Ovary (tissue), 9 donors: ENCODE measurements around the gene MIPEP. TPM values are rescaled to one million over a fixed set of nuclear protein-coding genes. Genes with fewer than 3 reads are reported as not detected.

Source experiments
- DNase-seq, 5 donors: peaks; one replicate each; pipeline ENCODE4 v3.0.0-alpha.2; 2019 to 2020
- H3K27ac ChIP-seq, 2 donors: fragments of 200-600 bp; one replicate each; pipeline versions ENCODE4 v1.5.1 to v1.8.0; 2019 to 2022
- H3K27me3 ChIP-seq: fragments of 200-600 bp; one replicate; pipeline ENCODE4 v1.8.0; 2022
- H3K36me3 ChIP-seq: fragments of 200-600 bp; sonication (generic); one replicate; pipeline ENCODE4 v1.5.1; 2019
- H3K4me1 ChIP-seq: one replicate; pipeline ENCODE4 v1.8.1; 2013; ENCODE audit warnings: mild to moderate bottlenecking, moderate library complexity; ENCODE audit not compliant: insufficient read depth
- H3K4me3 ChIP-seq: fragments of 200-600 bp; sonication (generic); one replicate; pipeline ENCODE4 v1.5.1; 2017
- H3K9me3 ChIP-seq, 2 donors: fragments of 200-600 bp in 1 of 2; sonication (generic) in 1 of 2; one replicate each; pipeline versions ENCODE4 v1.5.1 to v1.8.1; 2013 to 2019; ENCODE audit warnings: mild to moderate bottlenecking in 1 of 2, moderate library complexity in 1 of 2
- EP300 ChIP-seq: sonication (generic); formaldehyde crosslinking; IDR thresholded peaks from one replicate; pipeline ENCODE4 v1.6.1; 2017; ENCODE audit warnings: antibody characterized with exemption
- POLR2A ChIP-seq: fragments of 450-650 bp; IDR thresholded peaks from one replicate; pipeline ENCODE4 v1.6.1; 2017; ENCODE audit warnings: antibody characterized with exemption, mild to moderate bottlenecking, moderate library complexity
- WGBS, 3 donors: extraction: QIAGEN DNeasy Blood & Tissue Kit in 1 of 3; methylation state at CpG; one replicate each; pipeline versions ENCODE4 v1.1.5 to v1.1.7; 2013 to 2017; 5-methylcytosine and 5-hydroxymethylcytosine counted together
- intact Hi-C, 4 donors: fragments of 100-400 bp; cut with DNase I; formaldehyde crosslinking; loops; one replicate each; pipeline versions ENCODE4 v1.11.0 to v1.15.1; 2022 to 2023
- polyA plus RNA-seq, 2 donors: library from polyadenylated mRNA; stranded (reverse); fragments of 200-250 nt in 1 of 2; fragments of 350-450 nt in 1 of 2; fragmentation: Illumina TruSeq in 1 of 2; extraction: RNeasy Lipid Tissue Mini Kit (QIAGEN cat#74804) in 1 of 2; gene quantifications; one replicate each; pipeline ENCODE4 v1.2.3, GENCODE V29; 2013 to 2014
- total RNA-seq, 7 donors: library from RNA; depleted of rRNA in 2 of 7; stranded (reverse); fragments of >200 nt in 2 of 7; fragmentation: NEBNext Ultra II Directional in 3 of 7; extraction: Animal tissue kit (Norgen Biotek cat#: 25700) in 3 of 7; gene quantifications; one replicate each; pipeline versions ENCODE4 v1.1.0 to v1.2.4, GENCODE V29; 2016 to 2023
- TF ChIP-seq, protein P1 (sequence below), 3 donors: fragments of 450-650 bp in 2 of 3; fragments of 200-600 bp in 1 of 3; IDR thresholded peaks; one replicate each; pipeline versions ENCODE4 v1.5.1 to v1.8.0; 2016 to 2022; ENCODE audit warnings: antibody characterized with exemption in 3 of 3, mild to moderate bottlenecking in 1 of 3
- donor health status: DM: no; HTN: no; CAD: no; lungs with moderate emphysema.
- donor health status: DM: no; HTN: no; CAD: no.
- donor health status: Bipolar disorder and iron deficiency.
- donor health status: DM: yes; HTN: yes; CAD: no.
- donor health status: DM: no; HTN: no; CAD: no.
- donor health status: DM: yes; HTN: yes; CAD: no.

The MIPEP gene
- total and polyA plus RNA-seq, 9 donors = 7.1 to 18.8 (median 12.9) TPM

DNA sequence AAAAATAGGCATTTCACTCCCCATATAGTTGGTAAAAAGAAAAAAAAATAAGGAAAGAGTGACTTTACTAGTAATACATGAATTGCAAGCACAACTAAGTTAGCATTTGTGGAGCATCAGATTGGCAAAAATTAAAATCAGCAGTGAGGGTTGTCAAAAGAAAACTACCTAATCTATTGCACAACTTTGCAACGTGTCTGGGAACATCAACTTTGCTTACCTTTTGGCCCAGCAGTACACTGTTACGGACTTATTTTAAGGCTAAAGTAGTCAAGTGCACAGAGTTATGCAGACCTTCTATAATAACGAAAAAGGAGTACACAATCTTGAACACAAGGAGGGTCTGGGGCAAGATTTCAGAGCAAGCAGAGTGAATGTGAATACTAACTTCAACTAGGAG lies 102.6 kb downstream of the MIPEP start:
- no peak overlapping the region for H3K4me3 ChIP-seq
- no peaks in the 10 kb centered on the region for H3K27me3 ChIP-seq
- TF ChIP-seq, protein P1, sequence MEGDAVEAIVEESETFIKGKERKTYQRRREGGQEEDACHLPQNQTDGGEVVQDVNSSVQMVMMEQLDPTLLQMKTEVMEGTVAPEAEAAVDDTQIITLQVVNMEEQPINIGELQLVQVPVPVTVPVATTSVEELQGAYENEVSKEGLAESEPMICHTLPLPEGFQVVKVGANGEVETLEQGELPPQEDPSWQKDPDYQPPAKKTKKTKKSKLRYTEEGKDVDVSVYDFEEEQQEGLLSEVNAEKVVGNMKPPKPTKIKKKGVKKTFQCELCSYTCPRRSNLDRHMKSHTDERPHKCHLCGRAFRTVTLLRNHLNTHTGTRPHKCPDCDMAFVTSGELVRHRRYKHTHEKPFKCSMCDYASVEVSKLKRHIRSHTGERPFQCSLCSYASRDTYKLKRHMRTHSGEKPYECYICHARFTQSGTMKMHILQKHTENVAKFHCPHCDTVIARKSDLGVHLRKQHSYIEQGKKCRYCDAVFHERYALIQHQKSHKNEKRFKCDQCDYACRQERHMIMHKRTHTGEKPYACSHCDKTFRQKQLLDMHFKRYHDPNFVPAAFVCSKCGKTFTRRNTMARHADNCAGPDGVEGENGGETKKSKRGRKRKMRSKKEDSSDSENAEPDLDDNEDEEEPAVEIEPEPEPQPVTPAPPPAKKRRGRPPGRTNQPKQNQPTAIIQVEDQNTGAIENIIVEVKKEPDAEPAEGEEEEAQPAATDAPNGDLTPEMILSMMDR (IDR thresholded peaks at IDR 0.05) = no peak
- TF ChIP-seq EP300 (no peak), POLR2A (no peak)
- no peaks in the 10 kb centered on the region for H3K36me3 ChIP-seq
- DNase-seq = no peak
- H3K4me1 ChIP-seq = no peaks in the 10 kb centered on the region
- WGBS, 3 donors = 66 to 76% (median 76%) methylated on average over 3 of the region's 3 CpGs
- H3K9me3 ChIP-seq = no peaks in the 10 kb centered on the region
- H3K27ac ChIP-seq = no peak overlapping the region
- intact Hi-C loops = no loop called here

DNA sequence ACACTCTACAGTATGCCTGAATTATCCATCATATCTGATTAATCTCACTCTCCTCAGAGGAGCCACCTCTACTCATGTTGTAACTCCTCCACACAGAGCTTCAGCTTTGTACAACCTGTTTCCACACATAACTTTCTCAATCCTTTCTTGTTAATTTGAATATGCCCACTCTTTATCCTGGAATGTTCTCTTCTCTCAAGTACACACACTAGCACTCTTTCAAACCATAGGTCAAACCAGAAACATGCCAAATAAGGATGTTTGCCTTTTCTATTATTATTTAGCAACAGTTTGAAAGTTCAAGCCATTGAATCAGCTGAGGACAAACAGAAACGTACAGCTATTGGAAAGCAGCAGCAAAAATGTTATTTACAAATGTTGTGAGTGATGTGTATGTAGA lies 110.3 kb downstream of the MIPEP start:
- Histone ChIP-seq H3K27me3 (no peaks in the 10 kb centered on the region), H3K36me3 (no peaks in the 10 kb centered on the region), H3K4me1 (no peaks in the 10 kb centered on the region), H3K9me3 (no peaks in the 10 kb centered on the region), H3K4me3 (no peak overlapping the region), H3K27ac (no peak overlapping the region)
- intact Hi-C loops = no loop called here
- WGBS, 3 donors = 27 to 38% (median 34%) methylated on average over 1 of the region's 1 CpG
- DNase-seq = no peak
- TF ChIP-seq EP300 (no peak), POLR2A (no peak)
- TF ChIP-seq, protein P1 (IDR thresholded peaks at IDR 0.05) = no peak

DNA sequence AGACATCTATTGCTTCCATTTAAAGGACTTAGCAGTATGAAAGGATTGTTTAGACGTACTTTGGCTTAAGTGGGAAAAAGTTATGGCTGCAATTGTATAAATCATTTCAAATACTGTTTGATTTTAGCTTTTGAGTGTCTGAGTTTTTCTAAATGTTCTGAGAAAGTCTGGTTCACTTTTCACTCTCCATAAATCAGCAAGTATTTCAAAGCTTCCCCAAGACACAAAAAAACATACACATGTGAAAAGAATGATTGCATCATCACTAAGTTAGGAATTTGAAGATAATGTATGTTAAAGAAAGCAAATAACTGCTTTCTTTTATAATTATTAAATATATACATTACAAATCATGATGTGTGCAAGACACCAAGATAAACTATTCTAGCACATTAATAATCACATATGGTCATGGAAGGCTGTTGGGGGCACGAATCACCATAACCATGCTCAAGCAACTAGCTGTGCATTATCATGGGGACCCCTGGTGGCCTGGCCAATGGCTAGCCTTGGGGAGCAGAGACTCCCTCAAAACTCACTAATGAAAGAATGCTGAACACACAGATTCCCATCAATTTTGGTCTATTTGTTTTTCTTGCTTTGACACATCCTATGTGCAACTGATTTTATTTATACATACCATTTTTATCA lies 111.1 kb downstream of the MIPEP start:
- Histone ChIP-seq H3K4me3 (no peak overlapping the region), H3K36me3 (no peaks in the 10 kb centered on the region), H3K27me3 (no peaks in the 10 kb centered on the region), H3K9me3 (no peaks in the 10 kb centered on the region), H3K4me1 (no peaks in the 10 kb centered on the region), H3K27ac (no peak overlapping the region)
- DNase-seq = no peak
- intact Hi-C loops = no loop called here
- 33 to 87% (median 51%) methylated on average over 2 of the region's 2 CpGs for WGBS, 3 donors
- TF ChIP-seq, protein P1 (IDR thresholded peaks at IDR 0.05) = no peak
- TF ChIP-seq EP300 (no peak), POLR2A (no peak)

DNA sequence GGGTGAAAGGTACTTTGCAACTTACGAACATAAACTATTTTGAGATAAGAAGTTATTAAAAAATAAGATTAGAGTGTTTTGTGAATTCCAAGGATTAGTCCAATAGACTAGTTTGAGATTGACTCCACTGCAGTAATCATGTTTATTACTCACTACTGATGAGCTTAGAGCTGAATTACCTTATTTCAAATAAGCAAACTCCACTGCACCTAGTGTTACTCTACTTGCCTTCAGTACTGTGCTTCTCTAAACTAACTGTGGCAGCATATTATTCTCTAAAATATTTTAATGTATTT lies 111.7 kb downstream of the MIPEP start:
- no peak overlapping the region for H3K27ac ChIP-seq
- TF ChIP-seq EP300 = no peak
- TF ChIP-seq, protein P1 (IDR thresholded peaks at IDR 0.05) = no peak
- no peak for TF ChIP-seq POLR2A
- no peak for DNase-seq
- H3K4me1 ChIP-seq = no peaks in the 10 kb centered on the region
- H3K27me3 ChIP-seq = no peaks in the 10 kb centered on the region
- H3K4me3 ChIP-seq = no peak overlapping the region
- no peaks in the 10 kb centered on the region for H3K9me3 ChIP-seq
- no peaks in the 10 kb centered on the region for H3K36me3 ChIP-seq
- intact Hi-C loops = no loop called here
- WGBS, 3 donors = 15 to 57% (median 45%) methylated on average over 1 of the region's 1 CpG
